Measurements from ENCODE around the gene TCOF1.

The TCOF1 gene

DNA sequence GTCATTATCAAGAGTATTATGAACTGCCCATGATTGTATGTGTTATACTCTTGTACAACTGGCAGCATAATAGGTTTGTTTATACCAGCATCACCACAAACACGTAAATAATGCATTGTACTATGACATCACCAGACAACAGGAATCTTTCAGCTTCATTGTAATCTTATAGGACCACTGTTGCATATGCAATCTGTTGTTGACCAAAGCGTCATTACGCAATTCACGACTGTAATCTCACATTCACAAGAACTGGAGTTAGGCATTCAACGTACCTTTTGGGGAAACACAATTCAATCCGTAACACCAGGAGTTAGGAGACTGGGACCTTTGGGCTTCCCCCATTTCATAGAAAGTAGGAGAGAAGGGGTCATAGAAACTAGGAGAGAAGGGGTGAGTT lies 34.4 kb upstream of the TCOF1 start:
- DNase-seq = no peak

DNA sequence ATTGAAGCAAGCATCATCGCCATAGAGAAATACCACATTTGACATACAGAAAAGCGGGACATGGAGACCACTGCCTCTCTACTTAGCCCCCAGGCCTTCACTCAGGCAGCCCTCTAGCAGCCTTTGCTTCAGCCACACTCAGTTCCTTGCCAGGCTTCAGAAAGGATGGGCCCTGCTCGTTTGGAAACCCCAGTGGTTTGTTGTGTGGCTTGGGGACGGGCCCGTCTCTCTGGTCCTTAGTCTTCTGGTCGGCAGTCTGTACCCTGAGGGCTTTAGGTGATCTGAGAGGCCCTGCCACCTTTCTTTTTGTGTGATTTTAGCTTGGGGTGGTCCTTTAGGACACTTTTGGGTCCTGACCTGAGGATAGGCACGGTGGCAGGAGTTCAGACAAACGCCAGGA lies 33.7 kb upstream of the TCOF1 start:
- no peak for DNase-seq

DNA sequence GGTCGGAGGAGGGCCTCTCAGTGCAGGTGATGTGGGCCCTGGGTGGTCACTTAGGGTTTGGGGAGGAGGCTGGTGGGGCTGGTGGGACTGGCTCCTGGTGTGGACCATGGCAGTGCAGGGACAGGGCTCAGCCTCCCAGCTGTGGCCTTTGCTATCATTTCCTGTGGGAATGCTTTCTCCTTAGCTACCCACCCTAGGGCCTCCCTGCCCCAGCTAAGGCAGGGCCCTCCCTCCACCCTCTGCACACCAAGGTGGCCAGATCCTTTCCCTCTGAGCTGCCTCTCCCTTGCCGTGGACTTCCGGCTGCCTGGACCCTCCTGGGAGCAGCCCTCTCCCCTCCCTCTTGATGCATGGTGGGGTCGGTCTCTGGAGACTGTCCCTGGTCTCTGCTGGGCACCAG lies 32.1 kb upstream of the TCOF1 start:
- no peak for DNase-seq

DNA sequence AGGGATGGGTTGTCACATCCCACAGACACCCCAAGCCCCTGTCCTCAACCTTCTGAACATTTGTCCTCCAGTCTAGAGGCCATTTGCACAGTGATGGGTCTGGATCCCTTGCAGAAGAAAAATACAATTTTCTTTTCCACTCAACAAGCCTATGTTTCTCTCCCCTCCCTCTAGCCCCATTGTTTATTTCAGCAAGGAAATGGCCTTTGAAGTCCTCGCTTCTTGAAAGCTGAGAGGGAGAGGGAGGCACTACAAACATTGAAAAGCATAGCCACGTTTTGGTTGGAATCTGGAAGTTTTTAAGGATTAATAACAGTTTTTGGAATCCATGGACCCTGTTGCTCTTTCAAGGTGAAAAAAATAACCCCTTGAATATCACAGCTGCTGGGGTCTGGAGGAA lies 30.8 kb upstream of the TCOF1 start:
- no peak for DNase-seq

DNA sequence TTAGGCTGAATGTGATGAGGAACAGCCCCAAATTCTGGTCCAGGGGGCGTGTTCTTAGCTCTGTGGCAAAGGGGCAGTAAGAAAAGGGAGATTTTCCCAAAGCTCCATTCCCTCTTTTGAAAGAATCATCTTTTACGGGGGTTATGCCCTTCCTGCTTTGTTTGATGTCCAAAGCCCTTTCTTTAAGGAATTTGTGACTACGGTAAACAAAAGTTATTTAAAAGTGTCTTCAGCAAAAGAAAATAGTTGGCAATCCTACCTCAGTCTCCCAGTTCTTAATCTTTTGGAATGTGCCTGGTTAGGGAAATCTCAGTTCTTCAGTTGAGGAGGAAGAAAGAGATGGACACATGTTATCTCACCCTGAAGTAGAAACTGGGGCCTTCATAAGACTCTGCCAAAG lies 30.4 kb upstream of the TCOF1 start:
- DNase-seq = no peak

DNA sequence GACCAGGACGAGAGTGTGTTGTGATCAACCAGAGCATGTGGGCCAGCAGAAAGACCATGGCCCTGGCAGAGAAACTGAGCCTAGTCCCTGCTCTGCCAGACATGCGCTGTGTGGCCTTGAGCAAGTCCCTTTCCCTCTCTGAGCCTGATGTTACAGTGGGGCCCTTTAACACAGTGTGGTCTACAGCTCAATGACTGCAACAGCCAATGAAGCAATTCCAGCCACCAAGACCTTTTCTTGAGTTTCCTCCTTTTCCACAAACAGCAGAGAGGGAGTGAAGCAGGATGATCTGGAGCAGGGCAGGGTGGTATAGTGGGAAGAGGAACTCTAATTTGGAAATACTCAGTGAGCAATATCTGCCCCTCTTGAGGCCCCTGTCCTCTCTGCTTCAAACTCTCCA lies 29.0 kb upstream of the TCOF1 start:
- no peak for DNase-seq

DNA sequence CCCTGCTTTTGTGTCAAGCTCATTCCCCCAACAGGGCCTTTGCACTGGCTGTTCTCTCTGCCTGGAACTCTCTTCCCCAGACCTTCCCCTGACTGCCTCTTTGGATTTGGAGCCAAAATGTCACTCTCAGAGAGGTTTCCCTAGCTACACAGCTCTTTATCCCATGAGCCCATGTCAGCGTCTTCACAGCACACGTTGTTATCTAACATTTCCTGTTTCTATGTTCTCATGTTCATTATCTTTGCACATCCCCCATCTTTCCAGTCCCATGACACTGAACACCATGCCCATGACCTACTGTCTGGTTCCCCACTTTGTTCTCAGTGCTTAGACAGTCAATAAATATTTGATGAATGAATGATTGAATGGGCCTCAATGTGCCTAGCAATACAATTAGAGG lies 28.5 kb upstream of the TCOF1 start:
- DNase-seq = no peak

DNA sequence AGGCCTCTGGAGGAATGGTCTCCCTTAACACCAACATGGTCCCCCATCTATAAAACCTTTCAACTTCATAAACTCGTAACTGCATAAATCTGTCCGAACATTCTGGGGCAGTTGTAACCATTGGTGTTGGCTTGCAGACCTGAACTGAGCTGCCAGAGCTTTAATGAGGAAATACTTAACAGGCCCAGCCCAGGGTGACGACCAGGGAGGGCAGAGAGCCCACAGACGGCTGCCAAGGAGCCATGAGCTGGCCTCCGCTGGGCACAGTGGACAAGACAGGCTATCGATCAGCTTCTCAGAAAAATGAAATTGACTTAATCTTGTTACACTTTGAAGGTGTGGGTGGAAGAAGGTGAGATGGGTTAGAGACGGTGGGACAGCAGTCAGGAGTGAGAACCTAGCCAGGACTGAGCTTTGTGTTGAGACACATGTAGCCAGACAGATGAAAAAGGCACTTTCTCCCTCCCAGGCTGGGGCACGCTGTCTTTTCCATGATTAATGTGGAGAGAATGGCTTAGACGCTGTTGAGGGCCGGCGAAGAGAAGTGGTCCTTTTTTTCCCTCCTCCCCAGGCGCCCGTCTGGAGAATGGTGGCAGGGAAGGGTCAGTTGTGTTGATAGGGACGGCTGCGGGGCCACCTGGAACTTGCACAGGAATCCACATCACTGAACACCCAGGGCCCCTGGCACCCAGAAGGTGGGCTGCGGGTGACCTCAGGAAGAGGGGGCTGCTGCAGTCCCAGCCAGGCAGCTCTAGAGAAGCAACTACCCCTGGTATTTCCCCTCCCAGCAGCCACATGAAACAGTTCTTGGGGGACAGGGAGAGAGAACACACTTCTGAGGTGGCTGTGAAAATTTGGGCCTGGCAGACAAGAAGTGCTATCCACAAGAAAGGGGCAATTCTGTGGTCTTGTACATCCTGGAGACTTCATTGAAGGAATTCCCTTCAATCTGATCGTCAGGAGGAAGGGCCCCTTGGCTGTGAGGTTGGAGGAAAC lies 27.3 kb upstream of the TCOF1 start:
- DNase-seq = no peak

DNA sequence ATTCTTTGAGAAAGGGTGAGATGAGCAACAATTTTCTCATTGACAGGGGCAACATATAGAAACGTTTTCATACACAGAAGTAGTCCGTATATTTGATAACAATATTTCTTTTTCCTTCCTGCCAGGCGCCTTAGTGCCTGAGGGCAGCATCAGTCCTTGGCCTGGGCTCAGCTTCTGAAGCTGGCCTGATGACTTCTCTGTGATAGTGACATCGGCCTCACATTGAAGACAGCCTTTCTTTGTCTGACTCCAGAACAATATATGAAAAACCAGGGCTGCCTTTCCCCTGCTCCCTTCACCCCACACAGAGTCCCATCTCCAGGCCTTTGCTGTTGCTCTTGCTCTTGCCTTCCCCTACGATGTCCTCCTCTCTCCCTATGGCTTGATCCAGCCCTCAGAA lies 24.1 kb upstream of the TCOF1 start:
- DNase-seq = no peak

DNA sequence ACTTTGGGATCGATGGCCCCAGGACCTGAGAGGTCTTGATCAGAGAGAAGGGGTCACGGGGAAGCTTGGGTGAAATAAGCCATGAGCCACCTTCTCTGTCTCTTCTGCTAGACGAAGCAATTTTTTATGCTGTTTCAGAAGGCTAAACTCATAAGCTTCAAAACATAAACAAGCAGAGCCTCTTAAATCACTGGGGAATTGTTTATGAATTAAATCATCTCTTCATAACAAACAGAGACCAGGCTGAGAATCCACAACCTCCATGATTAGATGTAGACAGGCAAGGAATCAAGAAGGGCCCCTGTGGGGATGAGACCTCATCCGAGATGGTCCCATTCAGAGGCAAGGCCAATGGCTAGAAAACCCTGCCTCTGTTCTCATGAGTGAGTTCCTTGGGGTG lies 21.7 kb upstream of the TCOF1 start:
- DNase-seq = no peak

DNA sequence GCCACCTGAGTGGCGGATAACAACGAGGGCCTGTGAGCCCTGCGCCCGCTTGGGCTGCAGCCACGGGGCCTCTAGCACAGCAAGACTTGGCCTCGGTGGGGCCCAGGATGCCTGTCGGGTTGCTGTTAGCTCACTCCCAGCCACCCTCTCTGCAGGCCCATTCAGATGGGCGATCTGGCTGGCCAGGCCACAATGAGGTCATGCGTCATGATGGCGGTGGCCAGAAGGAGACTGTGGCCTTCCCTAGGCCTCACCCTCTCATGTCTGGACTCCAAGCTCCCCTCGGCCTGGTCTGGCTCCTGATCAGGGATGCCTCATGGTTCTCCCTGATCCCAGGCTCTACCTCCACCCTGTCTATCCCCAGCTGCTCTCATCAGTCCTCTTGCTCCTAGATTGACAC lies 19.0 kb upstream of the TCOF1 start:
- no peak for DNase-seq

DNA sequence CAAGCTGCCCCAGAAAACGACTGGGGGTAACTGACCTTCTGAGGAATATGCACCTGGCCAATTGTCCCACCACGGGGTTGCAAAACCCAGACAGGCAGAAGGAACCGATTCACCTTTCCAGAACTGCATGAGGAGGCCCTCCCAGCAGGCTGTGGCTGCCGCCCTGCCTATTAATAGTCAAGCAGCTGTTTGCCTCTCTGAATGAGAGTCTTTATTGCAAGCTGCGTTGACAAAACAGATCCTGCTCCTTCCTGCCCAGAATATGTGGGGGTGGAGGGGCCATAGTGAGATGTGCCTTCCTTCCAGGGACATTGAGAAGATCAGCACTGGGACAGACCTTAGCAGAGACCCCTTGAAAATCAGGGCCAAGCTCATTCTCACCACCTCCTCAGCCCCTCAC lies 18.3 kb upstream of the TCOF1 start:
- DNase-seq = no peak

DNA sequence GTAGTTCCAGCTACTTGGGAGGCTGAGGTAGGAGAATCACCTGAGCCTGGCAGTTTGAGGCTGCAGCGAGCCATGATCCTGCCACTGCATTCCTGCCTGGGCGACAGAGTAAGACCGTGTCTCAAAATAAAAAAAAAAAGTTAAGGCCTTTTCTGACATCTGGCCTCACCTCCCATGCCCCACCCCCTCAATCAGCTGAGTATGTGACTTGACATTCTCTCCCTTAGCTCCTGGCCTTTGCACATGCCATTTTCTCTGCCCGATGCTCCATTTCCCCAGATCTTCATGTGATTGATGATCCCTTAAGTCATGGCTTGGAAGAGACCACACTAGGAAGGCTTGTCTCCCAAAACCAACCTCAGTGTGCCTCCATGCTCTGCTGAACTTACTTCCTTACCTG lies 17.7 kb upstream of the TCOF1 start:
- no peak for DNase-seq

DNA sequence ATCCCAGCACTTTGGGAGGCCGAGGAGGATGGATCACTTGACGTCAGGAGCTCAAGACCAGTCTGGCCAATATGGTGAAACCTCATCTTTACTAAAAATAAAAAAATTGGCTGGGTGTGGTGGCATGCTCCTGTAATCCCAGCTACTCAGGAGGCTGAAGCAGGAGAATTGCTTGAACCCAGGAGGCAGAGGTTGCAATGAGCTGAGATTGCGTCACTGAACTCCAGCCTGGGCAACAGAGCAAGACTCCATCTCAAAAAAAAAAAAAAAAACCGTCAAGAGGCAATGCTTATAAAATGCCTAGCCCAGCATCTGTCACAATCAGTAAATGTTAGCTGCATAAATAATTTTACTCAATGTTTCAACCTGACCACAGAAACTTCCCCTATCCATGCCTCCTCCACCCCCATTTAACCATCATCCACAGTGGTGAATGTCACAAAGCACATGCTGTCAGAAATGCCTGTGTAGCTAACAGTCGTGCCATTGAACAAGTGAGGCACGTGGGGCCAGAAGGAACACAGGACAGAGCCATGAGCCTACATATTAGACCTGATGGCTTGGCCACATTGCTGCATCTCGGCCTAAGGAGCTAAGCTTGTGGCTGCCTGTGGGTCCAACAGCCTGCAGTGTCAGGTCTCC lies 16.8 kb upstream of the TCOF1 start:
- no peak for DNase-seq

DNA sequence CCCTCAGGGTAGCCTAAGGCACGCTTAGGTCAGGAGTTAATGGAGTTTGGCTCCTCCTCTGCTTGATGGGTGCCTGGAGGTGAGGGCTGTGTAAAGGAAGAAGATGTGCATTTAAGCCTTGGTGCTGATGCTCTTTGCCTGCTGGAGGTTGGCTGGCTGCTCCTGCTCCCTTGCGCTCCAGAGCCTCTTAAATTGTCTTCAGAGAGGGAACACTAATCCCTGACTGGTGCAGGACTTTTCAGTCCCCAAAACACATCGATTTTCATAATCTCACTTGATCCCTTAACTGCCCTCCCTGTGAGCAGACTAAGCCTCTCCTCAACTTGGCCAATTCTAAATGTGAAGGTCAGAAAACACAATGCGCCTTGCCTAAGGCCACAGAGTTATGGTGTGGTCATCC lies 16.2 kb upstream of the TCOF1 start:
- no peak for DNase-seq

DNA sequence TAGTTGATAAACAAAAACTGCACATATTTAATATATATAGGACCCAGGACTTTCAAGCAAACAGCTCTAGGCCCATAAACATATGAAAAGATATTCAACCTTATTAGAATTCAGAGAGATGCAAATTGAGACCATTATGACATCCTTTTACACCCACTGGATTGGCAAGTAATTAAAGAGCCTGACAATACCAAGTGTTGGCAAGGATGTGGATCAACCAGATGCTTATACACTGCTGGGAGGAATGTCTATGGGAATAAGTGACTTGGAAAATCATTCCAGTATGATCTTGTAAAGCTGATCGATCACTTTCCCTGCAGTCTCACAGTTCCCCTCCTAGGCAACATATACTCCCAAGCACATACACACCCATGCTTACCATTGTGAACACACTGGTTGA lies 15.5 kb upstream of the TCOF1 start:
- no peak for DNase-seq

DNA sequence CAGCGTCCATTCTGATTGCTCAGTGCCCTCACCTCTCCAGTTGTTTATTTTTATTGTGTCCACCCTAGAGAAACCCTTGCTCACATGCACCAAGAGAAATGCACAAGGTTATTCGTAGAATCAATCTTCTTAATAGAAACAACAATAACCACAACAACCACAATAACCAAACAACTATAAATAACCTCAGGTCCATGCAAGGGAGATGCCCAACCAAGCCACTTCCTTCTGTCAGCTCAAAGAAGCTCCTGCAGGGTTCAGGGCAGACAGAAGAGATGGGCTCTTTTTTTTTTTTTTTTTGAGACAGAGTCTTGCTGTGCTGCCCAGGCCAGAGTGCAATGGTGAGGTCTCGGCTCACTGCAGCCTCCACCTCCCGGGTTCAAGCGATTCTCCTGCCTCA lies 14.9 kb upstream of the TCOF1 start:
- DNase-seq = no peak

DNA sequence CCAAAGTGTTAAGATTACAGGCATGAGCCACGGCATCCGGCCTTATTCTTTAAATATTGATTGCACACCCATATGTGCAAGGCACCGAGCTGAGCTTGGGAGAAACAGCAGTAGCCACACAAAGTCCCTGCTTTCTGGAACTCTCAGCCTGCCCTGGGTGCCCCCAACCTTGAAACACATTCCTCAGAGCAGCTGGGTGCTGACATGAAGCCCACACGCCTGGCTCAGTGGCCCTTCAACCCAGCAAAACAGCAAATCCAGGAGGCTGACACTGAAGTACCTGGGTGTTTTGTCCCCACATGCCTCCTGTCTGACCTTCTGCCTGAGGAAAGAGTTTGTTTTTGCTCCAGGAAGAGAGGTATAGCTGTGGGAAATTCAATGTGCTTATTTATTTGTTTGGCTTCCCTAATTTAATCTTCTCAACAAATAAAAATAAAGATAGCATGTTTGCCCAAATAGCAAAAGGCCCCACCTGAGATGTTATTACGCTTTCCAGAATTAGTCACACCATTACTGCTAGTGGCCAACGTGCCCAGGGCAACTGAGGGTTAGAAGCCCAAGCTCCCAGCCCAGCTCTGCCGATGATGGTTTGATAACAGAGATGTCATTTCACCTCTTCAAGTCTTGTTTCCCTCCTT lies 13.4 kb upstream of the TCOF1 start:
- DNase-seq = no peak

DNA sequence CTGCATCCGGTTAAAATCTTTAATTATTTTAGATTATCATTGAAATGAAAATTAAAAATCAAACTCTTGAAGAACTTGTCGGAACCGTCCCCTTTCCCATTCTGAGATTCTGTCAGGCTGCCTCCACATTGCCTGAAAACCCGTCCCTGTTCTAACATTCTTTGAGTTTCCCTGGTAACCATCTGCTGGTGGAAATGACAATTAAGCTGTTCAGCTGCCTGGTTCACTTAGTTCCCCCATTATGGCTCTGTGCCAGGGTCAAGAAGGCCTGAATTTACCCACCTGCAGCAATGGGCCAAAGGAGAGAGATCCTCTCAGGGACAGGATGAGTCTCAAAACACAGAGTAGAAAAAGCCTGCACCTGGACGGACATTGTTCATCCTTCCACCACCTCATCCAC lies 11.8 kb upstream of the TCOF1 start:
- no peak for DNase-seq

DNA sequence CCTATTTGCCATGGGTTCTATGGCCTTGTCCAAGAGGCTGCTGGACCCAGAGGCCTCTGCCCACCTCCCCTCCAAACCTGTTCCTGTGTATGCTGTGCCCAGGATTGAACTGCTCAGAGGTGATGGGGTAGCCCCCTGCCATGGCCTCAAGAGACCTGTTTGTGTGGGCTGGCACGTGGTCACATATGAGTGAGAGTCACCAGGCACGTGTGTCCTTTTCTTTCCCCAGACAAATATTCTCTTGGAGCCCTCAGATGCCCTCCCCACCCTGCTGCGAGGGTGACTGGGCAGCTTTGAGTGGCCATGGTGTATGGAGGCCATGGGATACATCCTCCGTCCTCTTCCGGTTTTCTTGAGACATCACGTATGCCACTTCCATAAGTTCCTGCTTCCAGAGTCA lies 10.9 kb upstream of the TCOF1 start:
- DNase-seq = no peak

DNA sequence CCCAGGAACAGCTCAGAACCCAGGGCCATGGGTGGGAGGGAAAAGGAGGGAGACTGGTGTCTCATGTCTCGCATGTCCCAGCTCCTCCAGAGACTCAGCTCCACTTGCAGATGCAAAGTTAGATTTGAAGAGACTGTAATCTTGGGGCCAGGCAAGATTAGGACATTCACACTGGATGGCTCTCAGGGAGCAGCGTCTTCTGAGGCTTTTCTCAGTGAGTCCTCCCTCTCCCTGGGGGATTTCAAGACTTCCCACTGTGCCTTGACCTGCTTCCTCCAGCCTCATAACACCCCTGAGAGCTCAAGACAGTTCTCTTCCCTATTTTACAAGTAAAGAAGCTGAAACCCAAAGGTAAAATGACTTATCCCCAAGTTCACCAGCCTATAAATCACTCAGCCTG lies 10.5 kb upstream of the TCOF1 start:
- no peak for DNase-seq

DNA sequence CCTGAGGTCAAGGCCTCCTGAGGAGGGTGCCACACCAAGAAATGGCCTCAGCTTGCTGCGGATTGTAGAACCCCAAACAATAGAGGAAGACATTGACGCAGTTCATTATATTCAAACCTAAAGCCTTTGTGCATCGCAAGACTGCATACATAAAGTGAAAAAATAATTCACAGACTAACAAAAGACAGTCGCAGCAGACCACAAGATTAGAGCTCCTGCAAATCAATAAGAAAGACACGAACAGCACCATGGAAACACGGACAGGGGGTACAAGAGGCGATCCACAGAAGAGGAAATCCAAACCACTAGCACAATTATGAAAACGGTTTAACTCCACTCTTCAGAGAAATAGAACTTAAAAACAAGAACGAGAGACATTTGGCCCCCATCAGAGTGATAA lies 10.0 kb upstream of the TCOF1 start:
- DNase-seq = no peak

DNA sequence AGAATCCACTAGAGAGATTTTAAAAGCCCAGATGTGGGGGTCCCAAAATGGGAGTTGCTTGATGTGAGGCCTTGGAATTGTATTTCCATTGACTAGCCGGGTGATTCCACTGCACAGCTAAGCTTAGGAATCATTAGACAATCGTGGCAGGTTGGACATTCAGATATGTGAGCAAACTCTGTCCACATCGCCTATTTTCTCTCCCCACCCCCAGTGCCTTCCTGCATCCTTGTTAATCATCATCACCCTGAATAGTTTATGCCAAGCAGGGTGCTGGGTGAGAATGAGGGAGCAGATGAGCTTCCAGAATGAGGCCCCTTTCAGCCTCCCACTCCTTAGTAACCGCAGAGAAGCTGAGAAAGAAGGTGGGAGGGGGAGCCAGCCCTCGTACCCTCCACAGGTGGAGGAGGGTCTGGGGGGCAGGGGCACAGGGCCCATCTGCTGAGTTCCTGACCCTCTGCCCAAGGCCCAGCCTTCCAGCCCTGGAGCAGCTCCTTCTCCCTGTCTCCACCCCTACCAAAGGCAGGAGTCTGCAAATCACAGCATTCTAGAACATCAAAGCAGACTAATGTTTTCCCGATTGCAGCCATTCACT lies 7.7 kb upstream of the TCOF1 start:
- no peak for DNase-seq
